SU-DHL-6 (cell line): Measurements from ENCODE around the gene CPHXL.

Source experiments
- EZH2phosphoT487 ChIP-seq: fragments of 200-600 bp; sonication (generic), shearing (Covaris generic); conservative IDR thresholded peaks from 2 replicates; pipeline ENCODE4 v1.6.1; 2018; ENCODE audit warnings: mild to moderate bottlenecking, antibody characterized with exemption, low read length, moderate library complexity, mixed read lengths
- TF ChIP-seq, protein P1 (sequence below): fragments of 200-600 bp; sonication (generic); IDR thresholded peaks from one replicate; pipeline ENCODE4 v1.5.1; 2017; ENCODE audit warnings: antibody characterized with exemption, mild to moderate bottlenecking, low read length, moderate library complexity; ENCODE audit not compliant: insufficient read depth, poor library complexity, severe bottlenecking

DNA sequence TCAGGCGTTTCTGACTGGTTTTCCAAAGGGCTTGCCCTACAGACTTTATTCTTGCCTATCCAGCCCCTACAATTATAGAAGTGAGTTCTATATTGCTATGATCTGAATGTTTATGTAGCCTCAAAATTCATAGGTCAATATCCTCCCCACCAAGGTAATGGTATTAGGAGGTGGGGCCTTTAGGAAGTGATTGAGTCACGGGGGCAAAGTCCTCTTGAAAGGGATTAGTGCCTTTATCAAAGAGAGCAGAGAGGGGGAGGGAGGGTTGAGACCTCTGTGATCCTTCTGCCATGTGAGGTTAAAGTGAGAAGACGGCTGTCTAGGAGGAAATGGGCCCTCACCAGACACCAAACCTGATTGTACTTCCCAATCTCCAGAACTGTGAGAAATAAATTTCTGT, 931 bp upstream of the CPHXL start:
- TF ChIP-seq, protein P1, sequence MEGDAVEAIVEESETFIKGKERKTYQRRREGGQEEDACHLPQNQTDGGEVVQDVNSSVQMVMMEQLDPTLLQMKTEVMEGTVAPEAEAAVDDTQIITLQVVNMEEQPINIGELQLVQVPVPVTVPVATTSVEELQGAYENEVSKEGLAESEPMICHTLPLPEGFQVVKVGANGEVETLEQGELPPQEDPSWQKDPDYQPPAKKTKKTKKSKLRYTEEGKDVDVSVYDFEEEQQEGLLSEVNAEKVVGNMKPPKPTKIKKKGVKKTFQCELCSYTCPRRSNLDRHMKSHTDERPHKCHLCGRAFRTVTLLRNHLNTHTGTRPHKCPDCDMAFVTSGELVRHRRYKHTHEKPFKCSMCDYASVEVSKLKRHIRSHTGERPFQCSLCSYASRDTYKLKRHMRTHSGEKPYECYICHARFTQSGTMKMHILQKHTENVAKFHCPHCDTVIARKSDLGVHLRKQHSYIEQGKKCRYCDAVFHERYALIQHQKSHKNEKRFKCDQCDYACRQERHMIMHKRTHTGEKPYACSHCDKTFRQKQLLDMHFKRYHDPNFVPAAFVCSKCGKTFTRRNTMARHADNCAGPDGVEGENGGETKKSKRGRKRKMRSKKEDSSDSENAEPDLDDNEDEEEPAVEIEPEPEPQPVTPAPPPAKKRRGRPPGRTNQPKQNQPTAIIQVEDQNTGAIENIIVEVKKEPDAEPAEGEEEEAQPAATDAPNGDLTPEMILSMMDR, result no peak
- TF ChIP-seq EZH2phosphoT487, result no peak
